LNCaP clone FGC (cell line): ENCODE measurements around the gene JADE2.

Experiments
- DNase-seq: peaks from one replicate; pipeline ENCODE4 v3.0.0-alpha.2; 2011; ENCODE audit warnings: low read depth
- H3K4me3 ChIP-seq: 2 replicates; pipeline ENCODE4 v1.5.1; 2011; ENCODE audit warnings: mild to moderate bottlenecking, low read depth, low read length, control low read depth
- TF ChIP-seq, protein P1 (sequence below): IDR thresholded peaks from 2 replicates; pipeline ENCODE4 v1.5.1; 2012; ENCODE audit warnings: mild to moderate bottlenecking; ENCODE audit not compliant: control insufficient read depth, insufficient read depth; ENCODE audit errors: extremely low read depth

JADE2 gene

DNA sequence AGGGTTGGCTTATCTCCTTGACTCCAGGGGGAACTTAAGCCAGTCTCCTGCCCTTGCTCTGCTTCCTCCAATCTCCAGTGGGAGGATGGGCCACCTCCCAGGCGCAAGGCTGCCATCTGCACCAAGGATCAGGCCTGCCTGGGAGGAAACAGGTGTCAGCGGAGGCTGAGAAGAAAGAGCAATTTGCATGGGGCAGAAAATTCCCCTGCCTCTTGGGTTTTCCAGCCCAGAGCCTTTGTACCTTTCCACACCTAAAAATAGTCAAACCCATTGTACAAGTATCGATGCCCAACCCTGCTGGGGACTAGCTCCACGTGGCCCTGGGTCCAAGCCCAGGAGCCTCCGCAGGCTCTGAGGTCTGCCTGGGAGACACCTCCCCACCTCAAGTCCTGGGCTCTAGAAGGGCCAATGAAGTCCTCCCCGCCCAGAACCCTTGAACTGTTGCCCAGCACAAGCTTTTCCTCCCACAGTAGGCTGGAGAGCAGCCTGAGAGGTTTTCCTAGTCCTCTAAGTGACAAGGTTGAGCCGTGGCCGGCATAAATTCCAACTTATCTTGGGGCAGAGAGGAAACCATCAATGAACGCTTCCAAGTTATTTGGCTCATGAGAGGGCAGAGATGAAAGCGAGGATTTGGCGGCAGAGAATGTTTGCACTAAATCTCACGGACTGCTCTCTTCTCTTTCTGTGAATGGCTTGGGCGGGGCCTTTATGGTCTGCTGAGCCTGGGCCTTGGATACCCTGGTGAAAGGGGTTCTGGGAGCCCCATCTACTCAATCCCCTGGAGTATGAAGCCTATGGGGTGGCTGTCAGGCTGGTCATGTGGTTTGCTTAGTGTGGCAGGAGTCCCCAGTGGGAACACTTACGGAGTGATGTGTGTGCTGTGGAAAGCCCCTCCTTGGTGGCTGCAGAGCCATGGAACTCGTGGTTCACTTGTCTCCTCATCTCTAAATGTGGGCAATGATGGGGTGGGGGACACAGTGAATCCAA lies 15.6 kb downstream of the JADE2 start:
- no peak for DNase-seq
- TF ChIP-seq, protein P1, sequence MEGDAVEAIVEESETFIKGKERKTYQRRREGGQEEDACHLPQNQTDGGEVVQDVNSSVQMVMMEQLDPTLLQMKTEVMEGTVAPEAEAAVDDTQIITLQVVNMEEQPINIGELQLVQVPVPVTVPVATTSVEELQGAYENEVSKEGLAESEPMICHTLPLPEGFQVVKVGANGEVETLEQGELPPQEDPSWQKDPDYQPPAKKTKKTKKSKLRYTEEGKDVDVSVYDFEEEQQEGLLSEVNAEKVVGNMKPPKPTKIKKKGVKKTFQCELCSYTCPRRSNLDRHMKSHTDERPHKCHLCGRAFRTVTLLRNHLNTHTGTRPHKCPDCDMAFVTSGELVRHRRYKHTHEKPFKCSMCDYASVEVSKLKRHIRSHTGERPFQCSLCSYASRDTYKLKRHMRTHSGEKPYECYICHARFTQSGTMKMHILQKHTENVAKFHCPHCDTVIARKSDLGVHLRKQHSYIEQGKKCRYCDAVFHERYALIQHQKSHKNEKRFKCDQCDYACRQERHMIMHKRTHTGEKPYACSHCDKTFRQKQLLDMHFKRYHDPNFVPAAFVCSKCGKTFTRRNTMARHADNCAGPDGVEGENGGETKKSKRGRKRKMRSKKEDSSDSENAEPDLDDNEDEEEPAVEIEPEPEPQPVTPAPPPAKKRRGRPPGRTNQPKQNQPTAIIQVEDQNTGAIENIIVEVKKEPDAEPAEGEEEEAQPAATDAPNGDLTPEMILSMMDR: no peak
- H3K4me3 ChIP-seq: no peak overlapping the region

DNA sequence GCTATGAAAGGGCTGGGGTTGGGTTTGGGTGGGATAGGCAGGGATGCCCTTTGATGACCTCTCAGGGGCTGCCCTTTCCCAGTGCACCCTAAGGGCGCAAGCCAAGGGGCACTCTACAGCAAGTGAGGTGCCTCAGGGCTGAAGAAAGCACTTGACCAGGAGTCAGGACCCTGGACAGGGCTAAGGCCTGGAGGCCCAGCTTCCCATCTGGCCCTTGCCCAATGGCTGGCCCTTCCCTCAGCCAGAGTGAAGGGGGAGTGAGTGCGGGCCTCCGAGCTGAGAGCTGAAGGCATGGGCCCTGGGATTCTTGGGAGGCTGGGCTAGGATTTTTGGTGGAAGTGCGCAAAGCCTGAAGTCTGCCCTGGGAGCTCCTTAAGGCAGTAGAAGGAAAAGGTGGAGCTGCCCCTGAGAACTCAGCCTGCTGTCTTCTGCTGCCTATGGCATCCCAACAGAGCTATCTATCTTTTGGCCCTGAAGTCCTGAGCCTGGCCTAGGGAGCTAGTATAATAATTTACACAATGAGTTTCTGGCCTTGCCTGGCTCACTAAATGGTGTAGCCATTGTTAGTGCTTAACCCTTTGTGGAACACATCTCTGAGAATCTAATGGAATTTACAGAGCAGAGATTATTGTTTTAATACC lies 16.4 kb downstream of the JADE2 start:
- no peak overlapping the region for H3K4me3 ChIP-seq
- no peak for DNase-seq
- TF ChIP-seq, protein P1: no peak

DNA sequence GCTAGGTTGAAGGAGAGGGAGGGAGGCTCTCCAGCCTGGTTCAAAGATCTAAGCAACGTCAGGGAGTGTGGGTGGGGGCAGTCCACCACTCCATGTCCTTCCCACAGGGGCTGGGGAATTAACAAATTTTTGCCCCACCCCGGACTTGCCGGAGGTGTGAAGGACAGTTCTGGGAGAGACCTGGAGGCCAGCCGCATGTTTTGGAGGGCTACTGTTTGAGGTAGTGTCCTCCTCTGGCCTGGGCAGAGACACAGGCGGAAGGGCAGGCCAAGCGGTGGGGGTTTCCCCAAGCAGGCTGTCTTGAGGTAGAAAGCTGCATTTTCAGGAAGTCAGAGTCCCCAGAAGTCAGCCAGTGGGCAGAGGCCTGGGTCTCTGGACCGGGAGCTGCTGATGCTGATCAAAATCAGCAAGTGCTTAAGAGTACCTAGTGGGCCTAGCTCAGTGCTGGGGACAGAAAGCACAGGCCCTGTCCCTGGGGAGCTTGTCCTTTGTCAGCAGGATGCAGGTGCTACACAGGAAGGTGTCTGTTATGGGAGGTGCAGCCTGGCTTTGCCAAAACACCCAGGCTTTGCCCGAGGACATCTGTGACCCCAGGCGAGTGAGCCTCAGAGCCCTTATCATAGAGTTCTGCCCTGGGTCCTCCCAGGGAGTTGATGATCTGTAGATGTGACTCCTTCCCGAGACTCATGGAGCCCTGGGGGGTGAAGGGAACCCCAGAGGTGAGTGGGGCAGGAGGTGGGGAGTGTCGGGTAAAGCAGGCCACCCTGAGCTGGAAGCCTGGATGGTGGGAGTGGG lies 18.5 kb downstream of the JADE2 start:
- H3K4me3 ChIP-seq: no peak overlapping the region
- TF ChIP-seq, protein P1: no peak
- DNase-seq: no peak

DNA sequence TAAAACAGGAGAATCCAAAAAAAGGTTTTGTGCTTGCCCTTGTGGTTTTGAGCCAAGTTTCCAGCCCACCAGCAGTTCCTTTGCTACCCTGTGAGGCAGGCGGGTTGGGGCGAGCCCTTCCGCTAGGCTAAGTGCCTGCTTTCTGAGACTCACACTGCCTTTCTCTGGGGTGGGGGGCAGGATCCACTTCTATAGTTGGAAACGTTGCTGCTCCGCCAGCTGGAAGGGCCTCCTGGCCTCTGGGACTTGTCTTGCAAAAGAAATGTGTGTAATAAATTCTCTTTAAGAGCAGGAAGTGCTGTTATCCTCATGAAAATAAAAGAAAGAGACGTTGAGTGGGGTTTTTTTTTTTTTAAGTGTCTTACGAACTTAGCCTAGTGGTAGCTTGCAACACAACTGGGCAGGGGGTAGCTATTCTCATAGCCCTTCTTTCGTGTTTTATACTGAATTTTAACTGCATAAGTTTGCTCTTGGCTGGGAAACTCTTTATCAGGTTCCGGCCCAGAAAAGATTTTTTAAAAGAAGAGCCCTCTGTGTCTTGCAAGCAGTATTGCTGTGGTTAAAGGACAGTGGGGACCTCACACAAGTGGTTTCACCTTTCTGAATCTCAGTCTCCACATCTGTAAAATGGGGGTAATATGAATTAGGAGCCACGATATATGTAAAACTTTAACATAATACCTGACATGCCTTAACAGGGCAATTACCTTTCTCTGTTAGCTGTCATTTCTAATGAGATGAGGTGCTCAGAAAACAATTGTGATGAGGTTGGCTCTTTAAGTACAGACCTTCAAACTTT lies 19.8 kb downstream of the JADE2 start:
- TF ChIP-seq, protein P1: no peak
- no peak for DNase-seq
- H3K4me3 ChIP-seq: no peak overlapping the region

DNA sequence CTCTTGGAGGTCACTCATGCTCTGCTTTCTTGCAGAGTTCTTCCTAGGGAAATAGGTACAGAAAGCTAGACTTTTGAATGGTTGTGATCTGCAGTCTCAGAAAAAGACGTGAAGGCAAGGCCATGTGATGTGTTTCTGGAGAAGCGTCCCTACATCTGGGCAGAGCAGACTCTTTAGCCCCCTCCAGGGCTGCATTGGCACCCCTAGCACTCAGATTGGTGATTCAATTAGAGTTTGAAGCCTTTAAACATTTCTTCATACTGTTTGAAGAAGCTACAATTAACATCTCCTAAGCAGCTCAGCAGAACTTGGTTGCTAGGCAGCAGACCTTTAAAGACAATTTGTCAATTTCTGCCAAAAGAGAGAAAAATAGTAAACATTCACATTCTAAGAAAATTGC lies 21.6 kb downstream of the JADE2 start:
- H3K4me3 ChIP-seq: no peak overlapping the region
- TF ChIP-seq, protein P1: no peak
- no peak for DNase-seq

DNA sequence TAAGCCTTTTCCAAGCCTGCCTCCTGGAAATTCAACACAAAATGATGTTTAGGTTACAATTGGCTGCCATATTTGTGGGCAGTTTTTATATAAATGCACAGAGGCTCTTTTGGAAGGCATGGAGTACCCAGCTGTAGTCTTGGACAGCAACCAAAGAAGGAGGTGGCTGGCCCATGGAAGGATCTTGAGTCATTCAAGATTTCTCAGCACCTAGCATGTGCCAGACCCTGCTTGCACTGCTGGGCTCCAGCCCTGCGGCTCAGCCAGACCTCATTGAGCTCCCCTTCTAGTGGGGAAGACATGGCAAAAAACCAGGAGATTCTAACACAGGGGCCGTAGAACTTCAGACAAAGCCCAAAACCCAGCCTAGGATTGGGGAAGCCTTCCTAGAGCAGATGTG lies 22.1 kb downstream of the JADE2 start:
- DNase-seq: no peak
- TF ChIP-seq, protein P1: no peak
- no peak overlapping the region for H3K4me3 ChIP-seq
